Measurements from ENCODE around the gene INPP5E. TPM values are rescaled to one million over a fixed set of nuclear protein-coding genes. Genes with fewer than 3 reads are reported as not detected.

The INPP5E gene
- total RNA-seq, 1 experiment from 2014 or later, result 18.2 TPM

DNA sequence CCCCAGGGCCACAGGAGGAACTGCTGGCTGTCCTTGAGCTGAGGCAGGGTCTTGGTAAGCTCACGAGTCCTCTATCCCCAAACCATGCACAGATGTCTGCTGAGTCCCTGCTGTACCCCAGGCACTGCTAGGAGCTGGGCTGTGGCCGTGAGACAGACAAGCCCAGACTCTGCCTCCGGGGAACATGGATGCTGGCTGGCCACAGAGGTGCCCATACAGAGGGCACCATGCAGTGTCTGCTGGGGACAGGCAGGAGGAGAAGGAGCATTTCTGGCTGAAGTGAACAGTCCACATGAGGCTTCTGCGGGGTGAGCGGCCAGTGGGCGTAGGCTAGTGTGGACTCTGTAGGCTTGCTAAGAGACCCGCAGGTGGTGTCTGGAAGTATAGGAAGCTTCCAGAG is 48.0 kb upstream of the INPP5E start:
- intact Hi-C loops (cut with micrococcal nuclease; ENCODE audit: unreplicated experiment), result loop anchor here (1.0 to 10.0 kb wide), 6 partner anchors 59 to 307 kb away; partner anchors contain the start of genes CCDC183, NOTCH1 and TMEM141
- no TSS peak for BruUV-seq (replicated peaks)
- no peaks in the 10 kb centered on the region for H3K9me2 ChIP-seq (ENCODE audit: insufficient read depth)
- peaks cover 9% of the 10 kb centered on the region for H4K20me1 ChIP-seq (ENCODE audit: insufficient read depth)
- no peak overlapping the region for H3K4me3 ChIP-seq
- no peak for DNase-seq
- H3F3A ChIP-seq (ENCODE audit: insufficient read depth, low read depth), result peaks cover 11% of the 10 kb centered on the region; the same call in 1 of the 2 replicates
- no peak overlapping the region for H2AFZ ChIP-seq
- POLR2A ChIA-PET (ENCODE audit: unreplicated experiment), result interaction anchor here (0.6 kb wide), 1 partner anchor 116 kb away, joined by 10 read pairs; no protein-coding TSS in a partner anchor
- H3K4me2 ChIP-seq, result no peak overlapping the region
- no peaks in the 10 kb centered on the region for H3K36me3 ChIP-seq (ENCODE audit: low read depth)
- H3K4me1 ChIP-seq (replicated peaks; ENCODE audit: insufficient read depth), result peaks cover 7% of the 10 kb centered on the region
- H3K9me3 ChIP-seq (ENCODE audit: insufficient read depth, low read depth), result no peaks in the 10 kb centered on the region
- H3K79me2 ChIP-seq (ENCODE audit: low read depth), result peaks cover 13% of the 10 kb centered on the region
- CTCF ChIA-PET, result interaction anchor here (0.6 to 3.9 kb wide), 3 partner anchors 138 to 176 kb away, joined by 3 to 38 read pairs (median 4); no protein-coding TSS in a partner anchor
- no peak overlapping the region for H3K27ac ChIP-seq
- TF ChIP-seq, protein P1, sequence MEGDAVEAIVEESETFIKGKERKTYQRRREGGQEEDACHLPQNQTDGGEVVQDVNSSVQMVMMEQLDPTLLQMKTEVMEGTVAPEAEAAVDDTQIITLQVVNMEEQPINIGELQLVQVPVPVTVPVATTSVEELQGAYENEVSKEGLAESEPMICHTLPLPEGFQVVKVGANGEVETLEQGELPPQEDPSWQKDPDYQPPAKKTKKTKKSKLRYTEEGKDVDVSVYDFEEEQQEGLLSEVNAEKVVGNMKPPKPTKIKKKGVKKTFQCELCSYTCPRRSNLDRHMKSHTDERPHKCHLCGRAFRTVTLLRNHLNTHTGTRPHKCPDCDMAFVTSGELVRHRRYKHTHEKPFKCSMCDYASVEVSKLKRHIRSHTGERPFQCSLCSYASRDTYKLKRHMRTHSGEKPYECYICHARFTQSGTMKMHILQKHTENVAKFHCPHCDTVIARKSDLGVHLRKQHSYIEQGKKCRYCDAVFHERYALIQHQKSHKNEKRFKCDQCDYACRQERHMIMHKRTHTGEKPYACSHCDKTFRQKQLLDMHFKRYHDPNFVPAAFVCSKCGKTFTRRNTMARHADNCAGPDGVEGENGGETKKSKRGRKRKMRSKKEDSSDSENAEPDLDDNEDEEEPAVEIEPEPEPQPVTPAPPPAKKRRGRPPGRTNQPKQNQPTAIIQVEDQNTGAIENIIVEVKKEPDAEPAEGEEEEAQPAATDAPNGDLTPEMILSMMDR (conservative IDR thresholded peaks at IDR 0.05), result no peak
- no peaks in the 10 kb centered on the region for H3K27me3 ChIP-seq (ENCODE audit: insufficient read depth, low read depth)

DNA sequence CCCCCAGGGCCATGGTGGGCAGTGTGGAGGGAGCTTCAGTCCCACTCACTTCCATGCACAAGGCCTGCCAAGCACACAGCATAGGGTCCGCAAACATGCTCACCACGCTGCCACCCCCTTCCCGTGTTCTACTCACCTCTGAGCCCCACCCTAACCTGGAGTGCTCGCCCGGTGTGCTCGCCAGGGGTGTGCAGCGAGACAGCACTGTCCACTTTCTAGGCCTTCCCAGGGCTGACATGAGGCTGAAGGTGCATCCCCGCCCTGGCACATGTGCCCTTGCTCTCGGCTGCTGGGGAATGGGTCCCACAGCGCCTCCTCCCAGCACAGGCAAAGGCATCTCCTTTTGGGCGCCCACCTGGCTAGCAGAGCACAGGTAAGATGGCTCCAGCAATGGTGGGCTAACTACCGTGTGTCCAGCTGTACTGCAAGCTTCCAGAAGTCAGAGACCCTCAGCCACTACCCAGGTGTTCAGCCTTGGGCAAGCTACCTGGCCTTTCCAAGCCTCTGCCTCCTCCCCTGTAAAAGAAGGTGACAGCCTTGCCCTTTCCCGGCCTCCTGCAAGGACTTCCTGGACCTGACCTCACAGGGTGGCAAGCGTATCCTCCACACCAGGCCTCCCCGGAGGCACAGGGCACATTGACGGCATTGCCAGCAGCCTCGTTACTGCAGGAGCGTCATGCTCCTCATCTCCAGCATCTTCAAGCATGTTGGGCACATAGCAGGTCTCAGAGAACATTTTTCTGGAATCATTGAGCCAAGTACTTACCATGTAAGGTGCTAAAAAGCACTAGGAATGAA is 47.4 kb upstream of the INPP5E start:
- Histone ChIP-seq H4K20me1 (ENCODE audit: insufficient read depth) (peaks cover 12% of the 10 kb centered on the region), H3K4me1 (replicated peaks; ENCODE audit: insufficient read depth) (peaks cover 7% of the 10 kb centered on the region), H3K9me3 (ENCODE audit: insufficient read depth, low read depth) (no peaks in the 10 kb centered on the region), H3K36me3 (ENCODE audit: low read depth) (no peaks in the 10 kb centered on the region), H3K27me3 (ENCODE audit: insufficient read depth, low read depth) (no peaks in the 10 kb centered on the region), H3F3A (ENCODE audit: insufficient read depth, low read depth) (peaks cover 11% of the 10 kb centered on the region; the same call in 1 of the 2 replicates), H3K79me2 (ENCODE audit: low read depth) (peaks cover 20% of the 10 kb centered on the region), H3K4me2 (no peak overlapping the region), H3K27ac (no peak overlapping the region), H2AFZ (no peak overlapping the region), H3K9me2 (ENCODE audit: insufficient read depth) (no peaks in the 10 kb centered on the region), H3K4me3 (no peak overlapping the region)
- DNase-seq, result no peak
- intact Hi-C loops (cut with micrococcal nuclease; ENCODE audit: unreplicated experiment), result loop anchor here (10.0 kb wide), 2 partner anchors 142 to 308 kb away; partner anchors contain the start of genes CCDC183 and TMEM141
- BruUV-seq (replicated peaks), result no TSS peak
- no peak for TF ChIP-seq EZH2 (IDR thresholded peaks at IDR 0.05; ENCODE audit: low read depth)
- TF ChIP-seq, protein P1 (conservative IDR thresholded peaks at IDR 0.05), result no peak
- POLR2A ChIA-PET (ENCODE audit: unreplicated experiment), result interaction anchor here (0.6 kb wide), 1 partner anchor 117 kb away, joined by 10 read pairs; no protein-coding TSS in a partner anchor
- CTCF ChIA-PET, result interaction anchor here (0.6 to 3.9 kb wide), 3 partner anchors 81 to 176 kb away, joined by 3 to 38 read pairs (median 3); no protein-coding TSS in a partner anchor

DNA sequence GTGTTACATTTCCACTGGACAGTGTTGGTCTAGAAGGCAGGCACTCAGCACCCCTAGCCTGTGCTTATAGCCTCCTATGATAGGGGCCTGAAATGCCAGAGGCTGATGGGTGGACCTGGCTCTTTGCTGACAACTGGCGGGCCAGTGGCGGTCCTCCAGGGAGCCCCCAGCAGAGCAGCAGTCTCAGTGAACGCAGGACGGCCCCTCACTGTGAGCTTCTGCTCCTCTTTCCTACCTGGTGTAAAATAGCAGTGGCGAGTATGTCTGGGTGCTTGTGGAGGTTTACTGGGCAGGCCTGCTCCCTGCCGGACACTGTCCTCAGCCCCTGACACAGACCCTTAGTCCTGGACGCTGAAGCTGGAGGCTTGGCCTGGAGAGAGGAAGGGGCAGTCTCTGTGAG is 46.5 kb upstream of the INPP5E start:
- Histone ChIP-seq H3K4me2 (no peak overlapping the region), H3K4me3 (no peak overlapping the region), H3K27ac (no peak overlapping the region), H3F3A (ENCODE audit: insufficient read depth, low read depth) (peaks cover 11% of the 10 kb centered on the region; the same call in 1 of the 2 replicates), H3K9me3 (ENCODE audit: insufficient read depth, low read depth) (no peaks in the 10 kb centered on the region), H3K27me3 (ENCODE audit: insufficient read depth, low read depth) (no peaks in the 10 kb centered on the region), H4K20me1 (ENCODE audit: insufficient read depth) (peaks cover 21% of the 10 kb centered on the region), H2AFZ (no peak overlapping the region), H3K4me1 (replicated peaks; ENCODE audit: insufficient read depth) (peaks cover 15% of the 10 kb centered on the region), H3K9me2 (ENCODE audit: insufficient read depth) (no peaks in the 10 kb centered on the region), H3K79me2 (ENCODE audit: low read depth) (peaks cover 28% of the 10 kb centered on the region), H3K36me3 (ENCODE audit: low read depth) (no peaks in the 10 kb centered on the region)
- intact Hi-C loops (cut with micrococcal nuclease; ENCODE audit: unreplicated experiment), result loop anchor here (10.0 kb wide), 2 partner anchors 141 to 309 kb away; partner anchors contain the start of genes CCDC183 and TMEM141
- TF ChIP-seq EZH2 (IDR thresholded peaks at IDR 0.05; ENCODE audit: low read depth), result no peak
- TF ChIP-seq, protein P1 (conservative IDR thresholded peaks at IDR 0.05), result no peak
- DNase-seq, result no peak
- POLR2A ChIA-PET (ENCODE audit: unreplicated experiment), result no interaction called here
- no TSS peak for BruUV-seq (replicated peaks)
- CTCF ChIA-PET, result interaction anchor here (0.7 to 3.1 kb wide), 3 partner anchors 55 to 139 kb away, joined by 3 to 19 read pairs (median 3); no protein-coding TSS in a partner anchor

Measured in PC-9 (cell line).